ENCODE data around the gene PLD3.

GRCh38 chr19:40374084-40374483, 25.6 kb downstream of the PLD3 start:
- TF ChIP-seq EZH2phosphoT487 (IDR thresholded peaks at IDR 0.05; ENCODE audit: insufficient read depth, low read depth) (no peak), EZH2 (IDR thresholded peaks at IDR 0.05; ENCODE audit: insufficient read depth, poor library complexity, severe bottlenecking) (no peak)
